Ascending aorta (tissue), 2 donors: Measurements from ENCODE around the gene TMEM108. TPM values are rescaled to one million over a fixed set of nuclear protein-coding genes. Genes with fewer than 3 reads are reported as not detected.

Source experiments
- DNase-seq, 2 donors: peaks; one replicate each; pipeline ENCODE4 v3.0.0-alpha.2; 2019; ENCODE audit warnings: low spot score in 2 of 2
- H3K27ac ChIP-seq, 2 donors: fragments of 200-600 bp; sonication (generic); one replicate each; pipeline ENCODE4 v1.5.1; 2016 to 2017; ENCODE audit warnings: mild to moderate bottlenecking in 1 of 2
- H3K27me3 ChIP-seq: fragments of 200-600 bp; sonication (generic); one replicate; pipeline ENCODE4 v1.5.1; 2017
- H3K36me3 ChIP-seq, 2 donors: fragments of 200-600 bp; sonication (generic); one replicate each; pipeline ENCODE4 v1.5.1; 2016
- H3K4me1 ChIP-seq, 2 donors: fragments of 200-600 bp; sonication (generic); one replicate each; pipeline ENCODE4 v1.5.1; 2016 to 2017; ENCODE audit warnings: mild to moderate bottlenecking in 1 of 2
- H3K4me3 ChIP-seq, 2 donors: fragments of 200-600 bp; sonication (generic); one replicate each; pipeline ENCODE4 v1.5.1; 2016 to 2017; ENCODE audit warnings: mild to moderate bottlenecking in 1 of 2
- H3K9me3 ChIP-seq, 2 donors: fragments of 200-600 bp; sonication (generic); one replicate each; pipeline ENCODE4 v1.5.1; 2016
- CTCF ChIP-seq, 3 experiments: fragments of 200-600 bp in 2 of 3; fragments of 450-650 bp in 1 of 3; sonication (generic) in 2 of 3; IDR thresholded peaks; one replicate each; pipeline ENCODE4 v1.5.1; 2016 to 2019; ENCODE audit warnings: antibody characterized with exemption in 3 of 3, mild to moderate bottlenecking in 1 of 3, moderate library complexity in 1 of 3
- intact Hi-C: fragments of 100-400 bp; cut with DNase I; formaldehyde crosslinking; loops from one replicate; pipeline ENCODE4 v1.15.1; 2023
- total RNA-seq: library from RNA; depleted of rRNA; stranded (reverse); fragments of >200 nt; gene quantifications from one replicate; pipeline ENCODE4 v1.1.0, GENCODE V29; 2016

Gene TMEM108
- total RNA-seq, 1 donor from 2014 or later: not detected

GRCh38 chr3:133294253-133294652 is 256.1 kb downstream of the TMEM108 start:
- DNase-seq: no peak
- no peaks in the 10 kb centered on the region for H3K36me3 ChIP-seq
- H3K4me3 ChIP-seq: no peak overlapping the region
- TF ChIP-seq CTCF (IDR thresholded peaks at IDR 0.05): no peak
- H3K27me3 ChIP-seq: no peaks in the 10 kb centered on the region
- H3K4me1 ChIP-seq: no peaks in the 10 kb centered on the region
- no peaks in the 10 kb centered on the region for H3K9me3 ChIP-seq
- no peak overlapping the region for H3K27ac ChIP-seq
- intact Hi-C loops: no loop called here

GRCh38 chr3:133295199-133295901 is 257.2 kb downstream of the TMEM108 start:
- Histone ChIP-seq H3K9me3 (no peaks in the 10 kb centered on the region), H3K27me3 (no peaks in the 10 kb centered on the region), H3K4me1 (no peaks in the 10 kb centered on the region), H3K27ac (no peak overlapping the region), H3K36me3 (no peaks in the 10 kb centered on the region), H3K4me3 (no peak overlapping the region)
- no peak for TF ChIP-seq CTCF (IDR thresholded peaks at IDR 0.05)
- no peak for DNase-seq
- intact Hi-C loops: no loop called here

GRCh38 chr3:133295944-133296917 is 258.0 kb downstream of the TMEM108 start:
- no peak overlapping the region for H3K4me3 ChIP-seq
- intact Hi-C loops: no loop called here
- no peaks in the 10 kb centered on the region for H3K27me3 ChIP-seq
- no peak for TF ChIP-seq CTCF (IDR thresholded peaks at IDR 0.05)
- no peak for DNase-seq
- H3K36me3 ChIP-seq: no peaks in the 10 kb centered on the region
- H3K27ac ChIP-seq: no peak overlapping the region
- H3K9me3 ChIP-seq: no peaks in the 10 kb centered on the region
- no peaks in the 10 kb centered on the region for H3K4me1 ChIP-seq

GRCh38 chr3:133296981-133297380 is 258.8 kb downstream of the TMEM108 start:
- no peak overlapping the region for H3K27ac ChIP-seq
- no peak for TF ChIP-seq CTCF (IDR thresholded peaks at IDR 0.05)
- no peaks in the 10 kb centered on the region for H3K36me3 ChIP-seq
- H3K4me1 ChIP-seq: no peaks in the 10 kb centered on the region
- intact Hi-C loops: no loop called here
- H3K27me3 ChIP-seq: no peaks in the 10 kb centered on the region
- no peak overlapping the region for H3K4me3 ChIP-seq
- no peaks in the 10 kb centered on the region for H3K9me3 ChIP-seq
- no peak for DNase-seq

GRCh38 chr3:133300102-133300501 is 261.9 kb downstream of the TMEM108 start:
- H3K4me3 ChIP-seq: no peak overlapping the region
- no peaks in the 10 kb centered on the region for H3K27me3 ChIP-seq
- H3K27ac ChIP-seq: no peak overlapping the region
- no peaks in the 10 kb centered on the region for H3K9me3 ChIP-seq
- no peaks in the 10 kb centered on the region for H3K4me1 ChIP-seq
- intact Hi-C loops: no loop called here
- no peak for TF ChIP-seq CTCF (IDR thresholded peaks at IDR 0.05)
- no peaks in the 10 kb centered on the region for H3K36me3 ChIP-seq
- DNase-seq: no peak
